ENCODE results near the gene LAMA5.

LAMA5 gene

DNA sequence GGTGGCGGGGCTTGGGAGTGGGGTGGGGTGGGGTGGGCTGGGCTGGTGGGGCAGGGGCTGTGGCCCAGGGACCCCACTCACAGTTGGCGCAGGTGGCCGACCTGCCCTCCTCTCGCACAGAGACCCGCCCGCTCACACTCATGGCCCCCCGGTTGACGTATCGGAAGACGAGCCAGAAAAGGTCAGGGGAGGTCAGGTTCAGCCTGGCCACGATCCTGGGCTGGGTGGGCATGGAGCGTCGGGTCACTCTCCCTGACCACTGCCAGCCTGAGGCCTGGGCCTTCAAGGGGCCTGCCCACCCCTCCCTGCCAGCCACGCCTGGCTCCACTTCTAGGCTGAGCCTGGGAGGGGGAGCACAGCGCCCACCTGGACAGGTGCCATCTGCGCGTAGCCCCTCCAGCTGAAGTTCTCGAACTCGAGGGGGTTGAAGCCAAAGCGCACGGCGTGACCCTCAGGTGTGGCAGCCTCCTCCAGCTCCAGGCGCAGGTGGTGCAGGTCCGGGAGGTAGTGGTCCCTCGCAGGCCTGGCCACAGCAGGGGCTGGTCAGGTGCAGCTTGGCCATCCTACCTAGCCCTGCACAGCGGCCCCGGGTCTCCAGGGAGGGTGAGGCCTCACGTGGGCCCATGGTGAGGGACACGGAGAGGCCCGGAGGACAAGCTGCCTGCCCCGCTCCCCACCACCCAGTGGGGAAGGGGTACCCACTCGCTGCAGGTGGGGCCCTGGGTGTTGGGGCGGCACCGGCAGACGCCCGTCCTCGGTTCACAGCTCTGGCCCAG lies 33.1 kb downstream of the LAMA5 start:
- Histone ChIP-seq H2AFZ (ENCODE audit: low read depth, low read length) (no peak overlapping the region), H3K27me3 (ENCODE audit: low read depth, low read length) (no peaks in the 10 kb centered on the region), H3K4me3 (ENCODE audit: low read length) (no peak overlapping the region), H3K79me2 (ENCODE audit: low read length) (no peaks in the 10 kb centered on the region), H3K9me3 (ENCODE audit: insufficient read depth, low read length) (no peaks in the 10 kb centered on the region), H3K27ac (ENCODE audit: low read length) (no peak overlapping the region), H3K4me1 (ENCODE audit: low read length) (peaks cover 21% of the 10 kb centered on the region), H3K4me2 (ENCODE audit: low read length) (no peak overlapping the region), H3K36me3 (replicated peaks; ENCODE audit: low read depth, low read length) (peaks cover 6% of the 10 kb centered on the region), H4K20me1 (ENCODE audit: insufficient read depth, low read length) (no peaks in the 10 kb centered on the region), H3K9ac (ENCODE audit: low read length) (no peak overlapping the region)
- no peak for TF ChIP-seq EZH2phosphoT487 (IDR thresholded peaks at IDR 0.05; ENCODE audit: low read depth)
- TF ChIP-seq, protein P1, sequence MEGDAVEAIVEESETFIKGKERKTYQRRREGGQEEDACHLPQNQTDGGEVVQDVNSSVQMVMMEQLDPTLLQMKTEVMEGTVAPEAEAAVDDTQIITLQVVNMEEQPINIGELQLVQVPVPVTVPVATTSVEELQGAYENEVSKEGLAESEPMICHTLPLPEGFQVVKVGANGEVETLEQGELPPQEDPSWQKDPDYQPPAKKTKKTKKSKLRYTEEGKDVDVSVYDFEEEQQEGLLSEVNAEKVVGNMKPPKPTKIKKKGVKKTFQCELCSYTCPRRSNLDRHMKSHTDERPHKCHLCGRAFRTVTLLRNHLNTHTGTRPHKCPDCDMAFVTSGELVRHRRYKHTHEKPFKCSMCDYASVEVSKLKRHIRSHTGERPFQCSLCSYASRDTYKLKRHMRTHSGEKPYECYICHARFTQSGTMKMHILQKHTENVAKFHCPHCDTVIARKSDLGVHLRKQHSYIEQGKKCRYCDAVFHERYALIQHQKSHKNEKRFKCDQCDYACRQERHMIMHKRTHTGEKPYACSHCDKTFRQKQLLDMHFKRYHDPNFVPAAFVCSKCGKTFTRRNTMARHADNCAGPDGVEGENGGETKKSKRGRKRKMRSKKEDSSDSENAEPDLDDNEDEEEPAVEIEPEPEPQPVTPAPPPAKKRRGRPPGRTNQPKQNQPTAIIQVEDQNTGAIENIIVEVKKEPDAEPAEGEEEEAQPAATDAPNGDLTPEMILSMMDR (IDR thresholded peaks at IDR 0.05; ENCODE audit: low read depth, low read length), result no peak

DNA sequence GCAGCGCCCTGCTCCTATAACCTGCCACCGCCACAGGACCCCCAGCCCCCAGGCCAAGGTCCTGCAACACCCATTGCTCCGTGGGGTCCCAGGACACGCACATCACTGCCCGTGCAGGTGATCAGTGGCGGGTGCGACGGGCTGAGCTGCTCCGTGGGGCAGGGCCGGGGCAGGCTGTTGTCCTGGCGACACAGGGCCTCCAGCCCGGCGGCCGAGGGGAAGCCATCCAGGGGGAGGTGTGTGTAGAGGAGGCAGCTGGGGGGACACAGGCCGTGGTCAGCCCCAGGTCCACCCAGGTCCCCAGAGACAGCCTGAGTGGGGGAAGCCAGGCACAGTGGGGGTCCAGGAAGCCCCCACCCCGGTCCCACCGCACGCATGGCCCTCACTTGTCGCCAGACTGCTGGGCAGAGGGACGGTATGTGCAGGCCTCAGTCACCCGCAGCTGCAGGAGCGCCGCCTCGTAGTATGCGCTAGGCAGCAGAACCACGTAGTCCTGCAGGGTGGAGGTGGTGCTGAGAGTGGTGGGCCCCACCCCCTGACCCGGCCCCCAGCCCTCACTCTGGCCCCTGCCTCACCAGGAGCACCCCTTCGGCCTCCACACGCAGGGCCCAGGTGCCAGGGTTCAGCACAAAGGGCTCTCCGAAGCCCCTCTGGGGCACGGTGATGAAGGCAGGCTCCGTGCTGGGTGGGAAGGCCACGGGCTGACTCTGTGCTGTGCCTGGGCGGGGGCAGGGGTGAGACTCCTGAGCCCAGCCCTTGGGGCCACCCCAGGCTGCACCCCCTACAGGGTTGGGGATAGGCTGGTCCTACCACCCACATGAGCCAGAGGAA lies 33.9 kb downstream of the LAMA5 start:
- Histone ChIP-seq H3K36me3 (replicated peaks; ENCODE audit: low read depth, low read length) (peaks cover 6% of the 10 kb centered on the region), H4K20me1 (ENCODE audit: insufficient read depth, low read length) (no peaks in the 10 kb centered on the region)
- TF ChIP-seq, protein P1 (IDR thresholded peaks at IDR 0.05; ENCODE audit: low read depth, low read length), result no peak
- no peak for TF ChIP-seq EZH2phosphoT487 (IDR thresholded peaks at IDR 0.05; ENCODE audit: low read depth)

DNA sequence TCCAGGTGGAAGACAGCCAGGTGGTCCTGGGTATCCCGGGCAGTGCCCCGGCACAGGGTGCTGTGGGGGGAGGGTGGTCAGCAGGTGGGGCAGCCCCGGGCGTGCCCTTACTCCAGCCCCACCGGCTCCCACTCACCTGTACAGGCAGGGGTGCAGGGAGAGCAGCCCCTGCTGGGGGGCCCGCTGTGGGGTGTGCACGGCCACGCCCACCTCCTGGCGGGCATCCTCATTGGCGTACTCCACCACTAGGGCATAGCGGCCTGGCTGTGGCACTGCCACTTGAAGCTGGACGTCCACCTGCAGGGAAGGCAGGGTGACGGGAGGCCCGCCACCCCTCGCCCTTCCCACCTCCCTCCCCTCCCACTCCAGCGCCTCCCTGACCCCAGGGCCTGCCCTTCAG lies 34.7 kb downstream of the LAMA5 start:
- Histone ChIP-seq H3K9me3 (ENCODE audit: insufficient read depth, low read length) (no peaks in the 10 kb centered on the region), H4K20me1 (ENCODE audit: insufficient read depth, low read length) (no peaks in the 10 kb centered on the region), H3K79me2 (ENCODE audit: low read length) (no peaks in the 10 kb centered on the region), H2AFZ (ENCODE audit: low read depth, low read length) (no peak overlapping the region), H3K27ac (ENCODE audit: low read length) (no peak overlapping the region), H3K36me3 (replicated peaks; ENCODE audit: low read depth, low read length) (peaks cover 6% of the 10 kb centered on the region), H3K9ac (ENCODE audit: low read length) (no peak overlapping the region), H3K27me3 (ENCODE audit: low read depth, low read length) (no peaks in the 10 kb centered on the region), H3K4me1 (ENCODE audit: low read length) (peaks cover 5% of the 10 kb centered on the region), H3K4me2 (ENCODE audit: low read length) (no peak overlapping the region), H3K4me3 (ENCODE audit: low read length) (no peak overlapping the region)
- no peak for TF ChIP-seq EZH2phosphoT487 (IDR thresholded peaks at IDR 0.05; ENCODE audit: low read depth)
- TF ChIP-seq, protein P1 (IDR thresholded peaks at IDR 0.05; ENCODE audit: low read depth, low read length), result no peak

More for the DNA sequence above, 33.9 kb downstream of the LAMA5 start:
- Histone ChIP-seq H3K79me2 (ENCODE audit: low read length) (no peaks in the 10 kb centered on the region), H3K9ac (ENCODE audit: low read length) (no peak overlapping the region), H3K27ac (ENCODE audit: low read length) (no peak overlapping the region), H3K4me1 (ENCODE audit: low read length) (peaks cover 13% of the 10 kb centered on the region), H3K9me3 (ENCODE audit: insufficient read depth, low read length) (no peaks in the 10 kb centered on the region), H3K27me3 (ENCODE audit: low read depth, low read length) (no peaks in the 10 kb centered on the region), H3K4me2 (ENCODE audit: low read length) (no peak overlapping the region), H2AFZ (ENCODE audit: low read depth, low read length) (no peak overlapping the region), H3K4me3 (ENCODE audit: low read length) (no peak overlapping the region)

GRCh38 chr20:62331347-62331746 lies 35.8 kb downstream of the LAMA5 start:
- no peak overlapping the region for H3K27ac ChIP-seq (ENCODE audit: low read length)
- TF ChIP-seq, protein P1 (IDR thresholded peaks at IDR 0.05; ENCODE audit: low read depth, low read length), result no peak
- no peak for TF ChIP-seq EZH2phosphoT487 (IDR thresholded peaks at IDR 0.05; ENCODE audit: low read depth)
- no peaks in the 10 kb centered on the region for H3K27me3 ChIP-seq (ENCODE audit: low read depth, low read length)
- no peaks in the 10 kb centered on the region for H3K36me3 ChIP-seq (replicated peaks; ENCODE audit: low read depth, low read length)
- no peak overlapping the region for H3K4me2 ChIP-seq (ENCODE audit: low read length)
- no peaks in the 10 kb centered on the region for H3K79me2 ChIP-seq (ENCODE audit: low read length)
- no peak overlapping the region for H2AFZ ChIP-seq (ENCODE audit: low read depth, low read length)
- no peak overlapping the region for H3K9ac ChIP-seq (ENCODE audit: low read length)
- no peaks in the 10 kb centered on the region for H3K9me3 ChIP-seq (ENCODE audit: insufficient read depth, low read length)
- no peaks in the 10 kb centered on the region for H4K20me1 ChIP-seq (ENCODE audit: insufficient read depth, low read length)
- H3K4me3 ChIP-seq (ENCODE audit: low read length), result no peak overlapping the region
- H3K4me1 ChIP-seq (ENCODE audit: low read length), result no peaks in the 10 kb centered on the region

Data from OCI-LY3 (cell line).